NCI-H2107 treated with DMSO at 0.1 percent for 48 hours (cell line): ENCODE measurements around the gene GJA5.

Experiments used
- DNase-seq: peaks from one replicate; lab custom pipeline; 2025; ENCODE audit not compliant: unreplicated experiment; lab: John Stamatoyannopoulos, UW

The GJA5 gene

GRCh38 chr1:147729315-147729714, 31.1 kb downstream of the GJA5 start:
- DNase-seq: no peak

GRCh38 chr1:147726168-147726567, 34.2 kb downstream of the GJA5 start:
- no peak for DNase-seq

GRCh38 chr1:147725685-147726084, 34.7 kb downstream of the GJA5 start:
- no peak for DNase-seq

- DNase-seq: peak; percentile 24
These were observed 36.6 kb downstream of the GJA5 start for GRCh38 chr1:147723691-147724323.

- no peak for DNase-seq
These were observed 38.3 kb downstream of the GJA5 start for GRCh38 chr1:147722124-147722523.

- no peak for DNase-seq
These were observed 38.7 kb downstream of the GJA5 start for GRCh38 chr1:147721716-147722115.

- no peak for DNase-seq
These were observed 39.8 kb downstream of the GJA5 start for GRCh38 chr1:147720557-147720956.

GRCh38 chr1:147719711-147720225, 40.6 kb downstream of the GJA5 start:
- DNase-seq: no peak

- DNase-seq: no peak
These were observed 41.2 kb downstream of the GJA5 start for GRCh38 chr1:147719029-147719698.

GRCh38 chr1:147717706-147718097, 42.7 kb downstream of the GJA5 start:
- no peak for DNase-seq

GRCh38 chr1:147717051-147717705, 43.2 kb downstream of the GJA5 start:
- peak; percentile 80 for DNase-seq

- DNase-seq: no peak
These were observed 47.8 kb downstream of the GJA5 start for GRCh38 chr1:147712605-147713004.
